SH-SY5Y (cell line): Measurements from ENCODE around the gene P2RX5.

Source experiments
- GATA2 ChIP-seq: IDR thresholded peaks from 2 replicates; pipeline ENCODE4 v1.6.1; 2011; ENCODE audit warnings: mild to moderate bottlenecking, low read depth, low read length
- GATA3 ChIP-seq: IDR thresholded peaks from 2 replicates; pipeline ENCODE4 v1.6.1; 2011; ENCODE audit warnings: low read depth, mild to moderate bottlenecking, low read length, moderate library complexity

DNA sequence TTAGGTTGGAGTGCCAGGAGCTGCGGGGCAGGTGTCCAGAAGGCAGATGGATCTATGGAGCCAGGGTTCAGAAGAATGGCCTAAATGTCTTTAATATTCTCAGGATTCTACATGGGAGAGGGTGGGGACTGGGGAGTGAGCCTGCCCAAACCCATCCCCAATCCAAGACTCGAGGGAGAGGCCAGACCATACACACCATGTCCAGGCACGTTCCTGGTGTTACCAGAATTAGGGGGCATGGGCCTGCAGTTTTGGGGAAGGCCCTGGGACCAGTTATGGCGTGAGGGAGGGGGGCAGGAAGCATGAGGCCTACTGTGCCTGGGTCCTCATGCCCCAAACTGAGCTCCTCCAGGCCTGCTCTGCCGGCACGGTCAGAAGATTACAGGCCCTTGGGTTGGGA is 29.4 kb downstream of the P2RX5 start:
- no peak for TF ChIP-seq GATA2
- TF ChIP-seq GATA3 = no peak
